DMS53 treated with DMSO at 0.1 percent for 48 hours (cell line): ENCODE data around the gene CBL.

Experiments
- DNase-seq: peaks from one replicate; lab custom pipeline; 2025; ENCODE audit not compliant: unreplicated experiment; lab: John Stamatoyannopoulos, UW

The CBL gene

GRCh38 chr11:119309411-119309810 is 103.3 kb downstream of the CBL start:
- no peak for DNase-seq

- DNase-seq: no peak
These were observed 104.0 kb downstream of the CBL start for GRCh38 chr11:119309953-119310681.

- no peak for DNase-seq
These were observed 104.5 kb downstream of the CBL start for GRCh38 chr11:119310682-119311052.

- DNase-seq: no peak
These were observed 108.6 kb downstream of the CBL start for GRCh38 chr11:119314726-119315125.

- peak; percentile 67 for DNase-seq
These were observed 109.2 kb downstream of the CBL start for GRCh38 chr11:119315131-119316015.

GRCh38 chr11:119316016-119316728 is 110.0 kb downstream of the CBL start:
- DNase-seq: no peak

GRCh38 chr11:119316729-119317591 is 110.8 kb downstream of the CBL start, which contains the start of gene MCAM:
TSS of gene MCAM (minus strand) at chr11:119317130. CDS start at chr11:119317101, 29 bp downstream.
- no peak for DNase-seq

- DNase-seq: no peak
These were observed 111.6 kb downstream of the CBL start for GRCh38 chr11:119317592-119318239.

- no peak for DNase-seq
These were observed 112.3 kb downstream of the CBL start for GRCh38 chr11:119318240-119319135.

GRCh38 chr11:119319136-119319699 is 113.1 kb downstream of the CBL start:
- no peak for DNase-seq

GRCh38 chr11:119319700-119320239 is 113.6 kb downstream of the CBL start:
- no peak for DNase-seq

- DNase-seq: no peak
These were observed 114.2 kb downstream of the CBL start for GRCh38 chr11:119320240-119320775.

GRCh38 chr11:119320776-119321524 is 114.8 kb downstream of the CBL start:
- DNase-seq: peak; percentile 64

- DNase-seq: peak; percentile 8
These were observed 116.2 kb downstream of the CBL start for GRCh38 chr11:119322360-119322739.

- DNase-seq: no peak
These were observed 116.9 kb downstream of the CBL start for GRCh38 chr11:119322921-119323531.

GRCh38 chr11:119323532-119324033 is 117.4 kb downstream of the CBL start:
- peak; percentile 21 for DNase-seq

GRCh38 chr11:119324189-119324588 is 118.0 kb downstream of the CBL start:
- DNase-seq: no peak
